HG03097 (cell line): Measurements from ENCODE around the gene SLC9A8.
A peak's percentile ranks its signal among the peaks of the same experiment; 100 is the strongest.

Source experiments
- ATAC-seq: cut with Tn5 transposase; IDR thresholded peaks from one replicate; pipeline ENCODE4 v1.9.1; 2021; ENCODE audit not compliant: unreplicated experiment, low FRiP score

Gene SLC9A8

GRCh38 chr20:49913399-49914047, 100.9 kb downstream of the SLC9A8 start:
- no peak for ATAC-seq

GRCh38 chr20:49914310-49915117, 101.9 kb downstream of the SLC9A8 start:
- ATAC-seq: peak; percentile 15

GRCh38 chr20:49915118-49915379, 102.4 kb downstream of the SLC9A8 start:
- ATAC-seq: peak; percentile 35

- peak; percentile 72 for ATAC-seq
Observed at GRCh38 chr20:49915380-49916145, 102.9 kb downstream of the SLC9A8 start, which contains the start of gene SPATA2. Gene SPATA2 (minus strand): TSS chr20:49915529. CDS start chr20:49908490, 7,039 bp downstream.

- ATAC-seq: no peak
Observed at GRCh38 chr20:49916146-49917002, 103.7 kb downstream of the SLC9A8 start.

GRCh38 chr20:49918446-49918845, 105.8 kb downstream of the SLC9A8 start:
- no peak for ATAC-seq

- ATAC-seq: no peak
Observed at GRCh38 chr20:49919009-49919408, 106.4 kb downstream of the SLC9A8 start.

GRCh38 chr20:49919461-49919860, 106.8 kb downstream of the SLC9A8 start:
- no peak for ATAC-seq

- ATAC-seq: no peak
Observed at GRCh38 chr20:49924247-49924646, 111.6 kb downstream of the SLC9A8 start.

GRCh38 chr20:49925901-49926454, 113.3 kb downstream of the SLC9A8 start:
- ATAC-seq: no peak

- no peak for ATAC-seq
Observed at GRCh38 chr20:49928411-49929141, 115.9 kb downstream of the SLC9A8 start.

GRCh38 chr20:49929142-49929494, 116.5 kb downstream of the SLC9A8 start:
- no peak for ATAC-seq

- no peak for ATAC-seq
Observed at GRCh38 chr20:49935746-49936152, 123.1 kb downstream of the SLC9A8 start.

GRCh38 chr20:49936153-49937026, 123.8 kb downstream of the SLC9A8 start, which contains the start of gene RNF114:
Gene RNF114 (plus strand): TSS chr20:49936397. CDS start chr20:49936413, 16 bp downstream.
- peak; percentile 45 for ATAC-seq

- no peak for ATAC-seq
Observed at GRCh38 chr20:49937027-49937929, 124.7 kb downstream of the SLC9A8 start.

GRCh38 chr20:49938173-49939163, 125.8 kb downstream of the SLC9A8 start:
- ATAC-seq: no peak
